Trophoblast cell (in vitro differentiated cells and primary cell): ENCODE measurements around the gene EXOC4.

ENCODE experiments used
- DNase-seq, 2 donors: peaks; one replicate each; pipeline ENCODE4 v3.0.0-alpha.2; 2016
- H2AFZ ChIP-seq: 2 replicates; pipeline ENCODE4 v1.6.1; 2013; ENCODE audit warnings: low read length, moderate library complexity, mild to moderate bottlenecking; ENCODE audit not compliant: insufficient read depth, poor library complexity
- H2AK5ac ChIP-seq: 2 replicates; pipeline ENCODE4 v1.6.1; 2013; ENCODE audit warnings: mild to moderate bottlenecking, low read length
- H2BK120ac ChIP-seq: 2 replicates; pipeline ENCODE4 v1.6.1; 2013; ENCODE audit warnings: low read length, mild to moderate bottlenecking, moderate library complexity; ENCODE audit not compliant: insufficient read depth, poor library complexity
- H2BK12ac ChIP-seq: 2 replicates; pipeline ENCODE4 v1.6.1; 2013; ENCODE audit warnings: mild to moderate bottlenecking, low read length, moderate library complexity
- H2BK5ac ChIP-seq: 2 replicates; pipeline ENCODE4 v1.6.1; 2013; ENCODE audit warnings: low read length, low read depth, moderate library complexity, mild to moderate bottlenecking; ENCODE audit not compliant: poor library complexity
- H3K14ac ChIP-seq: 2 replicates; pipeline ENCODE4 v1.6.1; 2013; ENCODE audit warnings: mild to moderate bottlenecking, low read length
- H3K18ac ChIP-seq: 2 replicates; pipeline ENCODE4 v1.6.1; 2013; ENCODE audit warnings: mild to moderate bottlenecking, low read length
- H3K23ac ChIP-seq: 2 replicates; pipeline ENCODE4 v1.6.1; 2013; ENCODE audit warnings: low read length
- H3K27ac ChIP-seq: 2 replicates; pipeline ENCODE4 v1.5.1; 2013; ENCODE audit warnings: low read depth, mild to moderate bottlenecking, inconsistent platforms, low read length, moderate library complexity
- H3K27me3 ChIP-seq: 2 replicates; pipeline ENCODE4 v1.6.1; 2013; ENCODE audit warnings: inconsistent platforms, mild to moderate bottlenecking, low read length, moderate library complexity; ENCODE audit not compliant: insufficient read depth
- H3K36me3 ChIP-seq, 2 experiments: 1 replicate in 1 of 2; 2 replicates in 1 of 2; pipeline ENCODE4 v1.6.1; 2013; ENCODE audit warnings: low read length in 2 of 2, mild to moderate bottlenecking in 2 of 2, moderate library complexity in 1 of 2; ENCODE audit not compliant: insufficient read depth in 2 of 2, control insufficient read depth in 1 of 2
- H3K4ac ChIP-seq: 2 replicates; pipeline ENCODE4 v1.6.1; 2013; ENCODE audit warnings: low read depth, mild to moderate bottlenecking, low read length, moderate library complexity
- H3K4me1 ChIP-seq, 2 experiments: 1 replicate in 1 of 2; 2 replicates in 1 of 2; pipeline ENCODE4 v1.6.1; 2013; ENCODE audit warnings: low read length in 2 of 2, mild to moderate bottlenecking in 2 of 2, moderate library complexity in 1 of 2; ENCODE audit not compliant: insufficient read depth in 2 of 2, control insufficient read depth in 1 of 2
- H3K4me2 ChIP-seq: 2 replicates; pipeline ENCODE4 v1.6.1; 2013; ENCODE audit warnings: inconsistent platforms, mild to moderate bottlenecking, low read length, moderate library complexity
- H3K4me3 ChIP-seq: 2 replicates; pipeline ENCODE4 v1.5.1; 2013; ENCODE audit warnings: mild to moderate bottlenecking, low read depth, low read length, inconsistent platforms
- H3K79me1 ChIP-seq: one replicate; pipeline ENCODE4 v1.6.1; 2013; ENCODE audit warnings: low read length
- H3K79me2 ChIP-seq: 2 replicates; pipeline ENCODE4 v1.6.1; 2013; ENCODE audit warnings: low read length, mild to moderate bottlenecking; ENCODE audit not compliant: control insufficient read depth, insufficient read depth, poor library complexity
- H3K9ac ChIP-seq: 2 replicates; pipeline ENCODE4 v1.6.1; 2013; ENCODE audit warnings: mild to moderate bottlenecking, low read length
- H3K9me3 ChIP-seq: 2 replicates; pipeline ENCODE4 v1.6.1; 2013; ENCODE audit warnings: low read depth, mild to moderate bottlenecking, control low read depth, inconsistent platforms, low read length; ENCODE audit not compliant: insufficient read depth
- H4K12ac ChIP-seq: 2 replicates; pipeline ENCODE4 v1.6.1; 2013; ENCODE audit warnings: low read depth, mild to moderate bottlenecking, low read length, moderate library complexity
- H4K8ac ChIP-seq: 2 replicates; pipeline ENCODE4 v1.6.1; 2013; ENCODE audit warnings: low read depth, mild to moderate bottlenecking, low read length, moderate library complexity
- H4K91ac ChIP-seq: one replicate; pipeline ENCODE4 v1.6.1; 2013; ENCODE audit warnings: low read depth, mild to moderate bottlenecking, low read length, moderate library complexity
- WGBS: extraction: QIAGEN DNeasy Blood & Tissue Kit; methylation state at CpG from one replicate; pipeline ENCODE4 v1.1.7; 2013; ENCODE audit warnings: missing lambda C conversion rate; ENCODE audit not compliant: insufficient read length, insufficient coverage; ENCODE audit errors: extremely low coverage; 5-methylcytosine and 5-hydroxymethylcytosine counted together

Gene EXOC4

DNA sequence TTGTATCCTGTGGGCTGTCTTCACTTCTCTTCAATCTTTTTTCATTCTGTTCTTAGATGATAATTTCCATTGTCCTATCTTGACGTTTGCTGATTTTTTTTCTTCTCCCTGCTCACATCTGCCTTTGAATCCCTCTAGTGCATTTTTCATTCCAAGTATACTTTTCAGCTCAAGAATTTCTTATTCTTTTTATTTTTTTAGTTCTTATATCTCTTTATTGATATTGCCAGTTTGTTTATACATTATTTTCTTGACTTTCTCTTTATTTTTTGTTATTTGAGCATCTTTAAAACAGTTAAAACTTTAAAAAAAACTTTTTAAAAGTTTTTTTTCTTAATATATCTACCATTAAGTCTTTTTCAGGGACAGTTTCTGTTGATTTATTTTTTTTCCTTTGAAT is 100.9 kb downstream of the EXOC4 start:
- Histone ChIP-seq H3K4ac (no peak overlapping the region), H3K4me3 (no peak overlapping the region), H4K91ac (no peak overlapping the region), H3K23ac (no peak overlapping the region), H3K4me1 (no peaks in the 10 kb centered on the region), H4K8ac (no peak overlapping the region), H3K79me1 (no peaks in the 10 kb centered on the region), H2AFZ (no peak overlapping the region), H3K36me3 (no peaks in the 10 kb centered on the region), H3K14ac (no peak overlapping the region), H2AK5ac (no peak overlapping the region), H2BK120ac (no peak overlapping the region), H3K79me2 (no peaks in the 10 kb centered on the region), H3K18ac (no peak overlapping the region), H2BK5ac (no peak overlapping the region), H3K9ac (no peak overlapping the region), H2BK12ac (no peak overlapping the region), H3K4me2 (no peak overlapping the region), H4K12ac (no peak overlapping the region), H3K27me3 (no peaks in the 10 kb centered on the region), H3K9me3 (no peaks in the 10 kb centered on the region), H3K27ac (no peak overlapping the region)
- no peak for DNase-seq
- WGBS, result no CpG with 5 or more reads among the region's 1 CpG

DNA sequence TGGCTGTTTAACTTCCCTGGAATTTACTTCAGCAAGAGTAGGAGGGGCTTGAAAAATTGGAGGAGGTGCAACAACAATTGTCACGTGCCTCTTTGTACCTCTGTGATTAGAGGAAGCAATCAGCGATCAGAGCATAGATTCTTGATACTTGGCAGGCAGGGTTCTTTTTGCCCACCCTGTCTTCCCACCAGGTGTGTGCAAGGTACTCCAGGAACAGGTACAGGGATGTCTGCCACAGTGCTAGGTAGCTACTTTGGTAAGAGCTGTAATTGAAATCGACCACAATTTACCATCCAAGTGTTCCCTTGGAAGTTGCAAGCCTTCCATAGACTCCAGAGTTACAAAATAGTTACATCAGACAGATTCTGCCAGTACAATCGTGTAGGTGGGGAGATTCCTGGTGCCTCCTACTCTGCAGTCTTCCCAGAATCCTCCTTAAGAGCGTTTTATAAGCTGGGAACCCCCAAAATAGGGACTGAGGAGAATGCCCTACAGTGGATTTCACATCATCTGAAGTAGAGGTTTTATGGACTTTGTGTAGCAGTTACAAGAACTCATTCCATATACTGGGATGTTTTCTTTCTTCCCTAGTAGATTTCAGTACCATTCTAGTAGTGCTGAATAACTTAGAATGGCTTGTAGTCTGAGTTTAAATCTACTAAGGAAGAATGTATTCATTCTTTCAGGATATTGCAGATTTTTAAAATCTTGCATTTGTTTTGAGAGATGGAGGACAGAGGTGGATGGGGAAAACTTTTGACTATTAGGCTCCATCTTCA is 101.9 kb downstream of the EXOC4 start:
- no CpG with 5 or more reads among the region's 5 CpGs for WGBS
- H3K18ac ChIP-seq, result no peak overlapping the region
- H3K4ac ChIP-seq, result no peak overlapping the region
- H2AFZ ChIP-seq, result no peak overlapping the region
- H2BK5ac ChIP-seq, result no peak overlapping the region
- H2BK120ac ChIP-seq, result no peak overlapping the region
- no peak overlapping the region for H3K23ac ChIP-seq
- H3K4me1 ChIP-seq, result no peaks in the 10 kb centered on the region
- no peak overlapping the region for H4K8ac ChIP-seq
- H3K4me2 ChIP-seq, result no peak overlapping the region
- H3K4me3 ChIP-seq, result no peak overlapping the region
- no peaks in the 10 kb centered on the region for H3K79me2 ChIP-seq
- H3K9ac ChIP-seq, result no peak overlapping the region
- no peak overlapping the region for H3K14ac ChIP-seq
- no peak overlapping the region for H3K27ac ChIP-seq
- H4K12ac ChIP-seq, result no peak overlapping the region
- no peak overlapping the region for H2BK12ac ChIP-seq
- no peak for DNase-seq
- H3K79me1 ChIP-seq, result no peaks in the 10 kb centered on the region
- H3K27me3 ChIP-seq, result no peaks in the 10 kb centered on the region
- H3K36me3 ChIP-seq, result no peaks in the 10 kb centered on the region
- no peak overlapping the region for H2AK5ac ChIP-seq
- no peaks in the 10 kb centered on the region for H3K9me3 ChIP-seq
- H4K91ac ChIP-seq, result no peak overlapping the region

DNA sequence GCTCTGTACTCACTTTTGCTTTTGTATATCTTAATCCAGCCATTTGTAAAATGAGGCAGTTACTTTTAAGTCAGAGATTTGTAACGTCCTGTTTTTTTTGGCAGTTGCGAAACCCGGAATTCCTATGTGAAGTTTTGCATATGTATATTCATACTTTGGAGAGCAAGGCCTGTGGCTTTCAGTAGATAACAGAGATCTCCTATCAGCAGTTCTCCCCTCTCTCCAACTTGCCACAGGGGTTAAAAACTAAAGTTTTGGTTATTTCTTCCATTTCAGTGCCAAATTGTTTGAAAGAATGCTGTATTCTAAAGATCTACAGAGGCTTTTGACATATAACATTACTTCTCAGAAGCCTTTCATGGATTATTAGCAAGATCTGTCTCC is 102.4 kb downstream of the EXOC4 start:
- no peaks in the 10 kb centered on the region for H3K79me2 ChIP-seq
- H3K27me3 ChIP-seq, result no peaks in the 10 kb centered on the region
- no peak overlapping the region for H2BK5ac ChIP-seq
- H3K4me3 ChIP-seq, result no peak overlapping the region
- H4K8ac ChIP-seq, result no peak overlapping the region
- H2AK5ac ChIP-seq, result no peak overlapping the region
- no peak overlapping the region for H4K91ac ChIP-seq
- no peak overlapping the region for H2BK12ac ChIP-seq
- H3K4me2 ChIP-seq, result no peak overlapping the region
- H3K14ac ChIP-seq, result no peak overlapping the region
- H3K9ac ChIP-seq, result no peak overlapping the region
- H3K4me1 ChIP-seq, result no peaks in the 10 kb centered on the region
- H3K36me3 ChIP-seq, result no peaks in the 10 kb centered on the region
- no peak overlapping the region for H3K4ac ChIP-seq
- H4K12ac ChIP-seq, result no peak overlapping the region
- H2BK120ac ChIP-seq, result no peak overlapping the region
- no peak overlapping the region for H3K27ac ChIP-seq
- no peak overlapping the region for H3K18ac ChIP-seq
- H3K79me1 ChIP-seq, result no peaks in the 10 kb centered on the region
- no peaks in the 10 kb centered on the region for H3K9me3 ChIP-seq
- H3K23ac ChIP-seq, result no peak overlapping the region
- WGBS, result no CpG with 5 or more reads among the region's 3 CpGs
- no peak overlapping the region for H2AFZ ChIP-seq
- DNase-seq, result peak; percentile 7 to 56

GRCh38 chr7:133355822-133356221 is 102.9 kb downstream of the EXOC4 start:
- Histone ChIP-seq H3K79me1 (no peaks in the 10 kb centered on the region), H3K4ac (no peak overlapping the region), H2AFZ (no peak overlapping the region), H4K8ac (no peak overlapping the region), H3K18ac (no peak overlapping the region), H2BK120ac (no peak overlapping the region), H3K4me2 (no peak overlapping the region), H3K9ac (no peak overlapping the region), H2AK5ac (no peak overlapping the region), H3K4me3 (no peak overlapping the region), H3K23ac (no peak overlapping the region), H3K27ac (no peak overlapping the region), H2BK5ac (no peak overlapping the region), H3K36me3 (no peaks in the 10 kb centered on the region), H3K9me3 (no peaks in the 10 kb centered on the region), H3K4me1 (no peaks in the 10 kb centered on the region), H3K79me2 (no peaks in the 10 kb centered on the region), H3K27me3 (no peaks in the 10 kb centered on the region), H4K91ac (no peak overlapping the region), H2BK12ac (no peak overlapping the region), H4K12ac (no peak overlapping the region), H3K14ac (no peak overlapping the region)
- WGBS, result no CpG with 5 or more reads among the region's 3 CpGs
- no peak for DNase-seq
